ENCODE measurements around the gene CD2AP. TPM values are rescaled to one million over a fixed set of nuclear protein-coding genes. Genes with fewer than 3 reads are reported as not detected.

Gene CD2AP
- total RNA-seq, 1 donor from 2014 or later: 23.6 TPM

GRCh38 chr6:47630587-47630986 lies 153.0 kb downstream of the CD2AP start:
- Histone ChIP-seq H3K9me3 (no peaks in the 10 kb centered on the region), H3K4me3 (no peak overlapping the region), H3K36me3 (no peaks in the 10 kb centered on the region), H3K27me3 (no peaks in the 10 kb centered on the region), H3K4me1 (peaks cover 9% of the 10 kb centered on the region), H3K27ac (no peak overlapping the region)
- TF ChIP-seq POLR2A (IDR thresholded peaks at IDR 0.05): no peak
- no peak for TF ChIP-seq POLR2AphosphoS5 (IDR thresholded peaks at IDR 0.05; ENCODE audit: insufficient read depth in 1 of 2, low read depth in 1 of 2)
- TF ChIP-seq CTCF (IDR thresholded peaks at IDR 0.05): no peak
- DNase-seq (ENCODE audit: extremely low spot score in 2 of 2): no peak
- intact Hi-C loops (cut with DNase I): no loop called here

GRCh38 chr6:47631269-47631772 lies 153.7 kb downstream of the CD2AP start:
- no peaks in the 10 kb centered on the region for H3K27me3 ChIP-seq
- H3K4me3 ChIP-seq: no peak overlapping the region
- H3K4me1 ChIP-seq: peaks cover 9% of the 10 kb centered on the region
- no peaks in the 10 kb centered on the region for H3K9me3 ChIP-seq
- no peak overlapping the region for H3K27ac ChIP-seq
- intact Hi-C loops (cut with DNase I): no loop called here
- no peak for TF ChIP-seq POLR2A (IDR thresholded peaks at IDR 0.05)
- TF ChIP-seq CTCF (IDR thresholded peaks at IDR 0.05): peak in 2 of 3 experiments; percentile 36 to 38
- H3K36me3 ChIP-seq: no peaks in the 10 kb centered on the region
- DNase-seq (ENCODE audit: extremely low spot score in 2 of 2): no peak

GRCh38 chr6:47631797-47632196 lies 154.2 kb downstream of the CD2AP start:
- Histone ChIP-seq H3K4me3 (no peak overlapping the region), H3K4me1 (peaks cover 9% of the 10 kb centered on the region), H3K36me3 (no peaks in the 10 kb centered on the region), H3K27ac (no peak overlapping the region), H3K27me3 (no peaks in the 10 kb centered on the region), H3K9me3 (no peaks in the 10 kb centered on the region)
- TF ChIP-seq POLR2A (IDR thresholded peaks at IDR 0.05): no peak
- TF ChIP-seq CTCF (IDR thresholded peaks at IDR 0.05): no peak
- no peak for TF ChIP-seq POLR2AphosphoS5 (IDR thresholded peaks at IDR 0.05; ENCODE audit: insufficient read depth in 1 of 2, low read depth in 1 of 2)
- DNase-seq (ENCODE audit: extremely low spot score in 2 of 2): no peak
- intact Hi-C loops (cut with DNase I): no loop called here

GRCh38 chr6:47633141-47633540 lies 155.6 kb downstream of the CD2AP start:
- Histone ChIP-seq H3K4me3 (no peak overlapping the region), H3K36me3 (no peaks in the 10 kb centered on the region), H3K4me1 (peaks cover 9% of the 10 kb centered on the region), H3K27ac (no peak overlapping the region), H3K9me3 (no peaks in the 10 kb centered on the region), H3K27me3 (no peaks in the 10 kb centered on the region)
- intact Hi-C loops (cut with DNase I): no loop called here
- TF ChIP-seq POLR2A (IDR thresholded peaks at IDR 0.05) (no peak), POLR2AphosphoS5 (IDR thresholded peaks at IDR 0.05; ENCODE audit: insufficient read depth in 1 of 2, low read depth in 1 of 2) (no peak), CTCF (IDR thresholded peaks at IDR 0.05) (no peak)
- DNase-seq (ENCODE audit: extremely low spot score in 2 of 2): no peak

- peaks cover 9% of the 10 kb centered on the region for H3K4me1 ChIP-seq
- no peak for TF ChIP-seq CTCF (IDR thresholded peaks at IDR 0.05)
- no peak for TF ChIP-seq POLR2AphosphoS5 (IDR thresholded peaks at IDR 0.05; ENCODE audit: insufficient read depth in 1 of 2, low read depth in 1 of 2)
- intact Hi-C loops (cut with DNase I): no loop called here
- no peak for DNase-seq (ENCODE audit: extremely low spot score in 2 of 2)
- no peaks in the 10 kb centered on the region for H3K27me3 ChIP-seq
- no peak overlapping the region for H3K27ac ChIP-seq
- no peaks in the 10 kb centered on the region for H3K36me3 ChIP-seq
- no peak overlapping the region for H3K4me3 ChIP-seq
- no peaks in the 10 kb centered on the region for H3K9me3 ChIP-seq
These were observed 156.8 kb downstream of the CD2AP start for GRCh38 chr6:47634210-47635047.

Measured in vagina (tissue), 2 donors.